Dermis microvascular lymphatic vessel endothelial cell (primary cell): ENCODE data around the gene SPI1. TPM values are rescaled to one million over a fixed set of nuclear protein-coding genes. Genes with fewer than 3 reads are reported as not detected.

Experiments used
- DNase-seq, 2 donors: peaks; one replicate each; pipeline versions ENCODE4 v3.0.0 to v3.0.0-alpha.2; 2010; ENCODE audit warnings: low read depth in 2 of 2
- total RNA-seq: library from RNA; depleted of rRNA; stranded (reverse); fragments of >200 nt; gene quantifications from 2 replicates; pipeline ENCODE4 v1.2.1, GENCODE V29; 2014

The SPI1 gene
- total RNA-seq, 1 donor from 2014 or later, result not detected

GRCh38 chr11:47406896-47407745, 28.8 kb upstream of the SPI1 start:
- DNase-seq, result no peak

GRCh38 chr11:47403571-47403970, 25.2 kb upstream of the SPI1 start:
- no peak for DNase-seq

DNA sequence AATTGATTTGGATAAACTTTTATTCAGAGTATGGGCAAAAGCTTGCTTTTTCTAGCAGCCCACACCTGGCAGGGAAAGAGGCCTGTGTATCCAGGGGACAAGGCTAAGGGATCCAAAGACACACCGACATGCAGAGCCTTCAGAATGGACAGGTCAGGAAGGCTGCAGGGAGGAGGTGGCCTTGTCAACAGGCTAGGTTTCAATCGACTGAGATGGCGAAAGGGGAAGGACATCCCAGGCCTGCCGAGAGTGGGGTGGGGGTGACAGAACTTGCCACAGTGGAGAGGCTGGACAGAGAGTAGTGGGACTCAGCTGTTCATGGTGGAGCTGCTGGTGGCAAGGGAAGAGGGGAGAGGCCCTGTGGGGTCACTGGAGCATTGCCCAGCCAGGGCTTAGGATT, 24.8 kb upstream of the SPI1 start:
- DNase-seq, result no peak

DNA sequence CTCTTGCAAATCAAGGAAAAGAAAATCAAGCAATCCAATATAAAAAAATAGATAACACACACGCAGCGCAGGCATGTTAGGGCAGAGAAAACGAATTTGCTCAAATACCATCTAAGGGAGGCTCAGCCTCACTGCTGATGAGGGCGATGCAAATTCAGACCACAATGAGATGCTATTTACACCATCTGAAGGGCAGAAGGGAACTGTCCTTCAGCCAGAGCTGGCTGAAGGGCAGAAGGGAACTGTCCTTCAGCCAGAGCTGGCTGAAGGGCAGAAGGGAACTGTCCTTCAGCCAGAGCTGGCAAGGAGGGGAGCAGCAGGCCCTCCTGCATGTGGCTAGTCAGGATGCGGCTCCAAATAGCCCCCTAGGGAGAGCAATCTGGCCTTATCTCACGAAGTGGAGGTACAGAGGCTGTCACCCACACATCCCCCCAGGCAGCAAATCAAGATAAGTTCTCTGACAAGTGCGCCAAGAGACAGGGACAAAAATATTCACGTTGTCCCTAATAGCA, 22.5 kb upstream of the SPI1 start:
- no peak for DNase-seq

- DNase-seq, result peak in 1 of 2 donors; percentile 39
These were observed 21.8 kb upstream of the SPI1 start for GRCh38 chr11:47399860-47400767.

DNA sequence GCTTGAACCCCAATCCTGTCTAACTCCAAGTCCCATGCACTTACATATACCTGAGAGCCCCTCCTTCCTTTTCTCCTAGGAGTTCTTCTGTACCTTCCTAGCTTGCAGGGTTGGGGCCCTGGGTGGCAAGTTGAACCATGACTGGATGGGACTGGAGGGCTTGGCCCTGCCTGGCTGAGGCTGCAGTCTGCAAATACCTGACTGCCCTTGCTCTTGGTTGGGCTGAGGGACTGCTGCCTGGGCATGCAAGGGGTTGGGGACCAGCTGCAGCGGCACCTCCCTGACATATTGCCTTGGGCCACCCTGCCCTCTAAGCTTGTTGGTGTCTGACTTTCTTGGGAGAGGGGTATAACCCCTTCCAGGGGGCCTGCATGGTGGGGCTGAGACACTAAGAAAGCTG, 20.2 kb upstream of the SPI1 start:
- no peak for DNase-seq

- no peak for DNase-seq
These were observed 19.7 kb upstream of the SPI1 start for GRCh38 chr11:47398011-47398410.

- no peak for DNase-seq
These were observed 17.6 kb upstream of the SPI1 start for GRCh38 chr11:47396049-47396320.

DNA sequence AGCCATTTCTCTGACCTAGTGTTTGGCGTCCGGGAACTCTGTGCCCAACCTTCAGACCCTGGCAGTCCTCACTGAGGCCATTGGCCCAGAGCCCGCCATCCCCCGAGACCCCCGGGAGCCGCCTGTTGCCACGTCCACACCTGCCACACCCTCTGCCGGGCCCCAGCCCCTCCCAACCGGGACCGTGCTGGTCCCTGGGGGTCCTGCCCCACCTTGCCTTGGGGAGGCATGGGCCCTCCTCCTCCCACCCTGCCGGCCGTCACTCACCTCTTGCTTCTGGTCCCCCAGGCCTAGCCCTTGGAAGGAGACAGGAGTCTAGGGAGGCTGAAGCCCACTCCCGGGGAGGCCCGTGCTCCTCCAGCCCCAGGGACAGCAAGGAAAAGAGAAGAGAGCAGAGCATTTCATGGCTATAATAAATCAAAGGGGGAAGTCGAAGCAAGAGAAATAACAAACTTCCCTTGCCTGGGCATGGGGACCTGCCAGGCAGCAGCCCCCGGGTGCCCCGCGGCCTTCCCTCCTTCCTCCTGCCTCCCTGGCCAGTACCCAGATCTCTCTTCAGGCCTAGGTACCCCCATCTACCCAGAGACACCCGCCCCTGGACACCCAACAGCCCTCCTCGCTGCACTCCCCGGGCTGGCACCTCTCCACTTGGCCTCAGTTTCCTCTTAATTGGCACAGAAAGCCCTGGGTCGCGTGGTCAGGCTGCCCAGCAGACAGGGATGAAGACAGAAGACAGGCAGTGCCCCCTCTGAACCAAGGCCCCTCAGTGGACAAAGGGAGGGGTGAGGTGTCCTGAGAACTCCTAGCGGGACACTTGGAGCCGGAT, 17.1 kb upstream of the SPI1 start:
- DNase-seq, result no peak

DNA sequence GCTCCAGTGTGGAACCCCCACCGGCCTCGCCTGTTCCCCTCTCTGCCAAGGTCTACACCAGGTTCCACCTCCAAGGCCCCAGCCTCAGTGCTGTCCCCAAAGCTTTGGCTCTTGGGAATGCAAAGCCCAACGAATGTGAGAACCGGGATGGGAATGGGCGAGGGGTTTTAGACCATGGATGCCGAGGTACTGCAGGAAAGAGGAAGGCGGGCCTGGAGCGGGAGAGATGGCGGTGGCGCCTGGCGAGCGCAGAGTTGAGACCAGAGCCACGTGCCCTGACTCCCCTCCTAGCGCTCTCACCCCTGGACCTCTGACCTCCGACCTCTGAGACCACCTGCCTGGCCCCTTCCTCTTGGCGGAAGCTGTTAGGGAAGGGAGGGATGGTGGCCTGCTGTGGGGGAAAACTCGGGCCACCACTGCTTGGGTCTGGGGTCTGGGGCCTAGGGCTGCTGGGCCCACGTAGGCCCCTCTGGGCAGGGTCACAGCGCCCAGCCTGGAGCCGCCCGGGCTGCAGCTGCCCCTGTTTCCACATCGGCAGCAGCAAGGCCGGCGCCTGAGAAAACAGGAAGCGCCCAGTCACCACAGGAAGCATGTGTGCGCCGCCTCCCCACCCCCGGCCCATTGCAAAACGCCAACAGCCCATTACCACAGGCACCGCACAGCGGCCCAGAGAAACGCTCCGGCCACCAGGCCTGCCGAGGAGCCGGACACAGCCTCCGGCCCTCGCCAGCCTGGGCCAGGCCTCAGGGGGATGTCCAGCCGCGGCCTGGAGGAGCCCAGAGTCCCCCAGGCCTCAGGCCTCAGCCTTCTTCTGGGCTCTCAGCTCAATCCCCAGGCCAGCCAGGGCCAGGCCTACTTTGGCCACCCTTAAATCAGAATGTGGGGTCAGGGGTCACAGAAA, 16.2 kb upstream of the SPI1 start:
- peak; percentile 89 to 97 for DNase-seq

DNA sequence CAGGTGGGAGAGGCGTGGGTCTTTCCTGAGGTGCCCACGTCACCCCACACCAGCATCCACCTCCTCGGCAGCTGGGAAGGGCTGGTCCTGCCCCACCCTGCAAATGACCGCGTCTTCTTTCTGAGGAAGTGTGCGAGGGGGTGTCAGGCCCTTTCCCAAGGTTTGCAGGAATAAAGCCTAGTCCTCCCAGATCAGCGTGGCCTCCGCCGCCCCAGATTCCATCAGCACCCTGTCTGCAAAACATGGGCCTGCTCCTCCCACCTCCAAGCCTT, 15.6 kb upstream of the SPI1 start:
- DNase-seq, result no peak

GRCh38 chr11:47393163-47394049, 15.1 kb upstream of the SPI1 start:
- DNase-seq, result peak in 1 of 2 donors; percentile 60

GRCh38 chr11:47392546-47393162, 14.3 kb upstream of the SPI1 start:
- no peak for DNase-seq

GRCh38 chr11:47391711-47392432, 13.5 kb upstream of the SPI1 start:
- DNase-seq, result no peak

GRCh38 chr11:47391077-47391583, 12.8 kb upstream of the SPI1 start:
- DNase-seq, result no peak

DNA sequence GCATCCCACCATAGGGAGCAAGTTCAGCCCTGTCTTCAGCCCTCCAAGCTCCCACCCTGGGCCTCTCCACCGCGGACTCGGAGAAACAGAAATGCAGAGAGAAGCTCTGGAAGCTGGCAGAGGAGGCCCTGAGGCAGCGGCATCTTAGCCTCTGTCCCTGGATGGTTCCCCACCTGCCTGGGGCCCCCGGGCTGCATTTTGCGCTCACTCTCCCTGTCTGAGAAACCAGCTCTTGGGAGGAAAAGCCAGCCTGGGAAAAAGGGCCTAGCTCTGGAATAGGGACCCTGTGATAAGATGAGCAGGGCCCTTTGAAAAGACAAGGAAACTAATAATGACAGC, 12.0 kb upstream of the SPI1 start:
- no peak for DNase-seq

- DNase-seq, result no peak
These were observed 11.5 kb upstream of the SPI1 start for GRCh38 chr11:47389577-47390421.
